Measurements from ENCODE around the gene RBFA. TPM values are rescaled to one million over a fixed set of nuclear protein-coding genes. Genes with fewer than 3 reads are reported as not detected.
"Not testable (repeated sequence)": the region's sequence is repeated elsewhere in the genome, so short reads cannot be mapped to it uniquely, and the experiment has no call there.

Gene RBFA
- total RNA-seq, 1 donor from 2014 or later, result 18.0 TPM

DNA sequence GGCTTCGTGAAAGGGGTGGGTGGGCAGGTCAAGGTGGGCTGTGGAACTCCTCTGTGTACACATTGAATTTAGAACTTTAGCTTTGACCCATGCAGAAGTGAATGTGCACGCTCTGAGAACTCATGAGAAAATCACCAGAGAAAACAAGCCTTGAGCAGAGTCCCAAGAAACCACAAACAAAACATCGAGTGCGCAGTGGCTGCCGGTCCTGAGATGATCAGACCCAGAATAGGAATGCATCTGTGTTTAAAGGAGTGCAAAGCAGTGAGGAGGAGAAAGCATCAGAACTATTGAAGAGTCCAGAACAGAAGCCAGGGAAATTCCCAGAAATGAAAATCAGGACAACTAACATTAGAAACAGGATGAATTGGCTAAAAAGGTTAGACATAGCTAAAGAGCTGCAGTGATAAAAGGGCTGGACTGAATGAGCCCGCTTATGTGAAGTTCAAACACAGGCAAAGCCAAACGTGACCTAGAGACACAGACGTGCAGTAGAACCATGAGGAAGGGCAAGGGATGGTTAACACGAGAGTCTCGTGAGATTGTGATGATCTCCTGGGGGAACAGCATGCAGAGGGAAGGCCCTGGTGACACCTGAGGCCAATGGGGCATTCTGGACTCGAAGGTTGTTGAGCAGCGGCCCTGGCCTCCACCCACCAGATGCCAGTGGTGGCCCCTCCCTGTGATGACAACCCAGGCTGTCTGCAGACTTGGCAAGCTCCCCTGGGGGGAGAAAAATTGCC is 29.5 kb upstream of the RBFA start:
- intact Hi-C loops (cut with DNase I), result no loop called here
- ATAC-seq, result no peak

DNA sequence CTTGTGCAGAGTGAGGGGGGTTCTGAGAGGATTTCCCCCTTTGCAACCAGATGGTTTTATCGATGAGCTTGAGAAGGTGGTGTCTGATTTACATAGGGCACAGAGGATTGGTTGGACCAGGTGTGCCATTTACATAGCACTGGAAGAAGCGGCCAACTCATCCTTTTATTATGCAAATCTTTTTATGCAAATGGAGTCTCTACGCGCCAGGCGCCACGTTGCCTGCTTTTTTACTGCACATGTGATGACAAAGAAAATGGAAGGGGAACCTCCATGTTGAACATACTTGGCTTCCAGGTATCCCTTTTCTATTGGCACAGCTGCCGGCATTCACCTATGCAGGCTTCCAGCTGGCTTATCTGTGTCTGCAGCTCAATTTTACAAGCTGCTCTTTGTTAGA is 27.5 kb upstream of the RBFA start:
- TF ChIP-seq, protein P1, sequence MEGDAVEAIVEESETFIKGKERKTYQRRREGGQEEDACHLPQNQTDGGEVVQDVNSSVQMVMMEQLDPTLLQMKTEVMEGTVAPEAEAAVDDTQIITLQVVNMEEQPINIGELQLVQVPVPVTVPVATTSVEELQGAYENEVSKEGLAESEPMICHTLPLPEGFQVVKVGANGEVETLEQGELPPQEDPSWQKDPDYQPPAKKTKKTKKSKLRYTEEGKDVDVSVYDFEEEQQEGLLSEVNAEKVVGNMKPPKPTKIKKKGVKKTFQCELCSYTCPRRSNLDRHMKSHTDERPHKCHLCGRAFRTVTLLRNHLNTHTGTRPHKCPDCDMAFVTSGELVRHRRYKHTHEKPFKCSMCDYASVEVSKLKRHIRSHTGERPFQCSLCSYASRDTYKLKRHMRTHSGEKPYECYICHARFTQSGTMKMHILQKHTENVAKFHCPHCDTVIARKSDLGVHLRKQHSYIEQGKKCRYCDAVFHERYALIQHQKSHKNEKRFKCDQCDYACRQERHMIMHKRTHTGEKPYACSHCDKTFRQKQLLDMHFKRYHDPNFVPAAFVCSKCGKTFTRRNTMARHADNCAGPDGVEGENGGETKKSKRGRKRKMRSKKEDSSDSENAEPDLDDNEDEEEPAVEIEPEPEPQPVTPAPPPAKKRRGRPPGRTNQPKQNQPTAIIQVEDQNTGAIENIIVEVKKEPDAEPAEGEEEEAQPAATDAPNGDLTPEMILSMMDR (IDR thresholded peaks at IDR 0.05), result no peak
- H3K36me3 ChIP-seq, result no peaks in the 10 kb centered on the region
- DNase-seq (no peak), ATAC-seq (no peak)
- intact Hi-C loops (cut with DNase I), result no loop called here
- H3K27ac ChIP-seq, result no peak overlapping the region
- H3K4me3 ChIP-seq, result no peak overlapping the region
- no peaks in the 10 kb centered on the region for H3K4me1 ChIP-seq
- H3K9me3 ChIP-seq, result no peaks in the 10 kb centered on the region
- H3K27me3 ChIP-seq, result no peaks in the 10 kb centered on the region

More for the DNA sequence above, 29.5 kb upstream of the RBFA start:
- no peaks in the 10 kb centered on the region for H3K9me3 ChIP-seq
- TF ChIP-seq, protein P1 (IDR thresholded peaks at IDR 0.05), result no peak
- no peak overlapping the region for H3K27ac ChIP-seq
- H3K36me3 ChIP-seq, result no peaks in the 10 kb centered on the region
- H3K4me1 ChIP-seq, result no peaks in the 10 kb centered on the region
- no peak overlapping the region for H3K4me3 ChIP-seq
- no peaks in the 10 kb centered on the region for H3K27me3 ChIP-seq
- no peak for DNase-seq

DNA sequence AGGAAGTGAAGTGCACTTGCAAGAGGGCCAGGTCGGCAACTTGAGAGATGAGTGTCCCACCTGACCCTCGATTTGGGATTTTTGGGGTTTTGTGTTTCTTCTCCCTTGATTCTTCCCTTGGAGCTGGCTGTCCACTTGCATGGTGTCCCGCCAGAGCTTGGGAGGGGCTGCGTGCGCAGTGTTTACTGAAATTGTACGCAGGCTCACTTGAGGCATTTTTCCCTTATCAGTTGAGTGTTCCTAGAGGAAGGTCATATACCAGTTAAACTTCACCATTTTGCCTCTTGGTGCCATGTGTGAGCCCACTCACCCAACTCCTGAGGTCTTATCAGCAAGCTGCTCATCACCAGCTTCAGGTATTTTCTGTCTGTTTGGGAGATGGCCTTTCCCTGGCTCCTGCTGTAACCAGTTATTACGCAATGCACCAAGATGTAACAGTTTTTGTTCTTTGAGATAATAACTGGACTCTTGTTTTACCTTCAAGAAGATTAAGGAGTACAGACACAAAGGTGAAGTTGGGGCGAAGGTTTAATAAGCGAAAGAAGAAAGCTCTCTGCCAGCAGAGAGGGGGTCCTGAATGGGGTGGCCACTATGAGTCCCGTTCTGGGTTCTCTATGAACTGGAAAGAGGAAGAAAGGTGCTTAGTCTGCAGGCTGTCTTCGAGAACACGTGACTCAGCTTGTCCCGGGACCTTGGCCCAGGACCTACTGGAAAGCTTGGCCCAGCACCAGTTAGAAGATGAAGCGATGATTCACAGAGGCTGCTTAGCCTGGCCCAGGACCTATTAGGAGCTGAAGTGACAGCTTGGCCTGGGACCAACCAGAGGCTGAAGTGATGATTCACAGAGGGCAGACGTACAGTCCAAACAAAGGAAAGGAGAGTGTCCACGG is 24.3 kb upstream of the RBFA start:
- Histone ChIP-seq H3K4me1 (no peaks in the 10 kb centered on the region), H3K36me3 (no peaks in the 10 kb centered on the region), H3K9me3 (peaks cover 6% of the 10 kb centered on the region), H3K27me3 (no peaks in the 10 kb centered on the region), H3K4me3 (no peak overlapping the region), H3K27ac (no peak overlapping the region)
- intact Hi-C loops (cut with DNase I), result no loop called here
- ATAC-seq, result peak; percentile 67
- DNase-seq, result no peak
- TF ChIP-seq, protein P1 (IDR thresholded peaks at IDR 0.05), result no peak

DNA sequence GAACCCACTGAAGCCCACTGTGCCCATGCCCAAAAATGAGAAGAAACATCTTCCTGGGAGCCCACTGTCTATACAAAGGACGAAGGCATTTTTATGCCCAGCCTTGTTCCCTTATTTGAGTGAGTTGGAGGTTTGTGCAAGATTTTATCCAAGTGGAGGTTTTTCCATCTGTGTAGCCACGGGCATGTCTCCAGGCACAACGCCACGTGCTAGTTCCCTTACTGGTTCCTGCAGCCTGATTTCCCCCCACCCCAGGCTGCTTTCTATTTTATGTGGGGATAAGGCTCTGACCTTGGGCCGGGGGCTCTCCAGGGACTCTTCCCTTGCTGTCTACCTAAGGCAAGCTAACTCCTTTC is 23.7 kb upstream of the RBFA start:
- no peaks in the 10 kb centered on the region for H3K4me1 ChIP-seq
- ATAC-seq, result no peak
- DNase-seq, result no peak
- H3K9me3 ChIP-seq, result peaks cover 6% of the 10 kb centered on the region
- H3K27ac ChIP-seq, result no peak overlapping the region
- no peaks in the 10 kb centered on the region for H3K36me3 ChIP-seq
- H3K4me3 ChIP-seq, result no peak overlapping the region
- intact Hi-C loops (cut with DNase I), result no loop called here
- TF ChIP-seq, protein P1 (IDR thresholded peaks at IDR 0.05), result no peak
- H3K27me3 ChIP-seq, result no peaks in the 10 kb centered on the region

DNA sequence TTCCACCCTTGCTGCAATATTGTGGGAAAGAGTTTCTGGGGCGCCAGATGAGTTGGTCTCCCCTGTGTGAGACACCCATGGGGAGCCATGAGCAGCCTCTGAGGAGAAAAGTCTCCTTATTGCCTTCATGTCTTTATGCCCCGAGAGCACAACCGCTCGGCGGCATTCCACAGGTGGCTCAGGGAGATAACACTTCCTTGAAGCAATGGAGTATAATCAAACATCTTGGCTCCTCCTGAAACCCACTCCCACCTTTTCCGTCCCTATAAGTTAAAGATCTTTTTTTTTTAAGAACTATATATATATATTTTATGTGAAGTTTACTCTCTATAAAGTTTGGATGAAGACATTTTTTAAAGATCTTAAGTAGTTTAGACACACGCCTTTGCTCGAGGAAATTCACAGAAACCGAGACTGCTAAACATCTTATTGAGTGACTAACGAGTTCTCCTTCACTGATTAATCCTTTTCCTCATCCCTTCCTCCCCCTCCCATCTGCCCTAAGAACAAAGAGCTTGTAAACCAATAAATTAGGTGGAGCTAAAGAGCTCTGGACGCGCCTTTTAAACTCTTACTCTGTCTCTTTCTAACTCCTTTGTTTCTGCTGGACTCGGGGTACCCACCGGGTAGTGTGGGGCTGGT is 22.6 kb upstream of the RBFA start:
- H3K27ac ChIP-seq; H3K9me3 ChIP-seq; H3K36me3 ChIP-seq; H3K27me3 ChIP-seq; H3K4me1 ChIP-seq; DNase-seq; ATAC-seq; intact Hi-C loops (cut with DNase I); H3K4me3 ChIP-seq: not testable (repeated sequence)

DNA sequence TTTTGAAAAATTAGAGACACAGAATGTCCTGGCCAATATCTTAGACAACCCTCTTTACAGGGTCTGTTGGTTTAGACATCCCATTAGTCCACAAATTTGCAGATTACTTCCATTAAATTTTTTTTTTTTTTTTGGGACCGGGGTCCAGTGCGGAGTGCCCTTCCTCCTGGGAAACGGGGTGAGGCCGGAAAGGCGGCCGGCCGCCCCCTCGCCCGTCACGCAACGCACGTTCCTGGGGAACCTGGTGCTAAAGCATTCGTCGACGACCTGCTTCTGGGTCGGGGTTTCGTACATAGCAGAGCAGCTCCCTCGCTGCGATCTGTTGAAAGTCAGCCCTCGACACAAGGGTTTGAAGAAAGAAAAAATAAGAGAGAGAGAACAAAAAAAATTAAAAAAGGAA is 21.5 kb upstream of the RBFA start:
- ATAC-seq (no peak), DNase-seq (no peak)
- TF ChIP-seq, protein P1 (IDR thresholded peaks at IDR 0.05), result no peak
- intact Hi-C loops (cut with DNase I), result no loop called here
- H3K4me1 ChIP-seq, result no peaks in the 10 kb centered on the region
- H3K36me3 ChIP-seq, result no peaks in the 10 kb centered on the region
- no peak overlapping the region for H3K4me3 ChIP-seq
- H3K27ac ChIP-seq, result no peak overlapping the region
- H3K27me3 ChIP-seq, result no peaks in the 10 kb centered on the region
- H3K9me3 ChIP-seq, result peaks cover 6% of the 10 kb centered on the region

Data from upper lobe of right lung (tissue), 1 donor.